ENCODE data around the gene GNB5.

GNB5 gene

GRCh38 chr15:52159645-52160044 is 31.5 kb downstream of the GNB5 start:
- DNase-seq (ENCODE audit: low read depth in 1 of 2, low spot score in 1 of 2), result no peak
- TF ChIP-seq REST (IDR thresholded peaks at IDR 0.05; ENCODE audit: insufficient replicate concordance, low read depth) (no peak), GABPA (IDR thresholded peaks at IDR 0.05; ENCODE audit: low read depth) (no peak), CTCF (IDR thresholded peaks at IDR 0.05; ENCODE audit: insufficient read depth, low read length) (no peak), POLR2AphosphoS5 (IDR thresholded peaks at IDR 0.05; ENCODE audit: low read depth) (no peak)
- H3K27me3 ChIP-seq (ENCODE audit: insufficient read depth, poor library complexity, severe bottlenecking), result no peaks in the 10 kb centered on the region
- H3K4me3 ChIP-seq (replicated peaks; ENCODE audit: insufficient read depth, low read length), result no peak overlapping the region
- no peak overlapping the region for H3K27ac ChIP-seq (replicated peaks)

GRCh38 chr15:52158084-52158765 is 33.0 kb downstream of the GNB5 start:
- no peak overlapping the region for H3K4me3 ChIP-seq (replicated peaks; ENCODE audit: insufficient read depth, low read length)
- H3K27ac ChIP-seq (replicated peaks), result no peak overlapping the region
- DNase-seq (ENCODE audit: low read depth in 1 of 2, low spot score in 1 of 2), result no peak
- no peaks in the 10 kb centered on the region for H3K27me3 ChIP-seq (ENCODE audit: insufficient read depth, poor library complexity, severe bottlenecking)
- TF ChIP-seq SPI1 (IDR thresholded peaks at IDR 0.05; ENCODE audit: borderline replicate concordance, low read depth), result no peak
- TF ChIP-seq GABPA (IDR thresholded peaks at IDR 0.05; ENCODE audit: low read depth), result no peak
- no peak for TF ChIP-seq POLR2AphosphoS5 (IDR thresholded peaks at IDR 0.05; ENCODE audit: low read depth)
- no peak for TF ChIP-seq REST (IDR thresholded peaks at IDR 0.05; ENCODE audit: insufficient replicate concordance, low read depth)
- no peak for TF ChIP-seq CTCF (IDR thresholded peaks at IDR 0.05; ENCODE audit: insufficient read depth, low read length)

GRCh38 chr15:52155878-52156277 is 35.3 kb downstream of the GNB5 start:
- Histone ChIP-seq H3K4me3 (replicated peaks; ENCODE audit: insufficient read depth, low read length) (no peak overlapping the region), H3K27me3 (ENCODE audit: insufficient read depth, poor library complexity, severe bottlenecking) (no peaks in the 10 kb centered on the region), H3K27ac (replicated peaks) (no peak overlapping the region)
- TF ChIP-seq CTCF (IDR thresholded peaks at IDR 0.05; ENCODE audit: insufficient read depth, low read length) (no peak), POLR2AphosphoS5 (IDR thresholded peaks at IDR 0.05; ENCODE audit: low read depth) (no peak), REST (IDR thresholded peaks at IDR 0.05; ENCODE audit: insufficient replicate concordance, low read depth) (no peak), GABPA (IDR thresholded peaks at IDR 0.05; ENCODE audit: low read depth) (no peak), SPI1 (IDR thresholded peaks at IDR 0.05; ENCODE audit: borderline replicate concordance, low read depth) (no peak)
- DNase-seq (ENCODE audit: low read depth in 1 of 2, low spot score in 1 of 2), result no peak

Measured in HL-60 (cell line).